Activated CD8-positive, alpha-beta memory T cell treated with anti-CD3 and anti-CD28 coated beads, Interleukin-2, amount 10 ng/mL, durations not matched to agents 7 days and 5 days (primary cell): ENCODE measurements around the gene TMEM222. TPM values are rescaled to one million over a fixed set of nuclear protein-coding genes. Genes with fewer than 3 reads are reported as not detected.

Experiments
- ATAC-seq: fragments of 150-1000 bp; cut with Tn5 transposase; one replicate; pipeline ENCODE4 v1.10.0; 2021; ENCODE audit warnings: moderate library complexity
- CTCF ChIA-PET: fragments of 350-600 bp; sonication (Branson Sonifier 250); formaldehyde crosslinking; loops from one replicate; lab custom pipeline; 2021; ENCODE audit warnings: antibody characterized with exemption; lab: Charles Lee
- DNase-seq: peaks from one replicate; pipeline ENCODE4 v3.0.0-alpha.2; 2020
- H3K27ac Mint-ChIP-seq: one replicate; pipeline ENCODE4 v1.8.0; 2021; ENCODE audit warnings: mild to moderate bottlenecking, mixed read lengths
- H3K27me3 Mint-ChIP-seq: one replicate; pipeline ENCODE4 v1.8.0; 2021; ENCODE audit warnings: mixed read lengths
- H3K36me3 Mint-ChIP-seq: one replicate; pipeline ENCODE4 v1.8.0; 2021; ENCODE audit warnings: mild to moderate bottlenecking, mixed read lengths
- H3K4me1 Mint-ChIP-seq: one replicate; pipeline ENCODE4 v1.8.0; 2021; ENCODE audit warnings: mixed read lengths
- H3K4me3 Mint-ChIP-seq: one replicate; pipeline ENCODE4 v1.8.0; 2021; ENCODE audit warnings: mild to moderate bottlenecking, moderate library complexity, mixed read lengths
- H3K9me3 Mint-ChIP-seq: one replicate; pipeline ENCODE4 v1.8.0; 2022; ENCODE audit warnings: low read depth, mixed read lengths
- total RNA-seq, 2 experiments: library from RNA; stranded (reverse); gene quantifications; one replicate each; pipeline ENCODE4 v1.2.3, GENCODE V29; 2021

The TMEM222 gene
- total RNA-seq, 2 experiments from 2014 or later = 31.0 to 44.2 TPM

DNA sequence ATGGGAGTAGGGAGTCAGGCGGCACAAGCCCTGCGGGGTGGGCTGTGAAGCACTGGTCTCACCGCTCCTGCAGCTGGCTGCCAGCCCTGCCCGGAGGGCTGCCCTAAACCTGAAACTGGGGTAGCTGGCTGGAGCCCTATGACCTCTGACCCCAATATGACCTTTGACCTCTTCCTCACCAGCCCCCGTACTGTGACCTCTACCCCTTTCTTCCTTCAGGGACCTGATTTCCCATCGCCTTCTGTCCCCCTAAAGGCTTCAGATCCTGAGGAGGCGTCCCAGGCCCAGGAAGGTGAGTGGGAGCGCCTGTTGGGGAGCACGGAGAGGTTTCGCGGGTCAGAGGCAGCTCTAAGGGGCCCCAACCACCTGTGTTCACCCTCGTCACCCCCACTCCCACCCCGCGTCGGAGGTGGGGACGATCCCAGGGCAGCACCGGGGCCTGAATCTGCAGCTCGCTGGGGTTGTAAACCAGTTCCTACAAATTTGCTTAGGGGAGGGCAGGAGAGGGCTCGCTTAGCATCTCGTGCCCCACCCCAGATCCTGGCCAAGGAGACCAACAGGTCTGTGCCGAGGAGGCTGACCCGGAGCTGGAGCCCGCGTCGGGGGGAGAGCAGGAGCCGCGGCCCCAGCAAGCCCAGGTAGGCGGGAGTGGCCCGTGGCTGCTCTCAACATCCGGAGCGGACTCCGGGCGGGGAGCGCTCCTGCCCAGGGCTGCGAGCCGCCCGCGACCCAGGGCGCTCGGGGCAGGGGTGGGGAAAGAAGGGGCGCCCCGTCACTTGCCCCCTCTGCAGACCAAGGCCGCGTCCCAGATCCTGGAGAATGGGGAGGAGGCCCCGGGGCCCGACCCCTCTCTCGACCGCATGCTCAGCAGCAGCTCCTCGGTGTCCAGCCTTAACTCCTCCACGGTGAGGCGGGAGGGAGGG lies 27.2 kb downstream of the TMEM222 start:
- Mint-ChIP-seq H3K9me3 (no peaks in the 10 kb centered on the region), H3K27ac (no peak overlapping the region), H3K4me3 (peak overlapping the region; percentile 46), H3K36me3 (peaks cover 7% of the 10 kb centered on the region), H3K4me1 (peaks cover 9% of the 10 kb centered on the region), H3K27me3 (no peaks in the 10 kb centered on the region)
- CTCF ChIA-PET = interaction anchor here (0.7 to 2.3 kb wide), 4 partner anchors 8 to 638 kb away, joined by 3 to 11 read pairs (median 7); no protein-coding TSS in a partner anchor
- ATAC-seq (peak; percentile 73), DNase-seq (no peak)

- H3K9me3 Mint-ChIP-seq = no peaks in the 10 kb centered on the region
- peaks cover 5% of the 10 kb centered on the region for H3K36me3 Mint-ChIP-seq
- CTCF ChIA-PET = interaction anchor here (1.4 to 2.3 kb wide), 3 partner anchors 7 to 18 kb away, joined by 4 to 11 read pairs (median 10); partner anchors contain the start of gene SYTL1
- H3K27me3 Mint-ChIP-seq = no peaks in the 10 kb centered on the region
- peaks cover 5% of the 10 kb centered on the region for H3K4me1 Mint-ChIP-seq
- no peak overlapping the region for H3K4me3 Mint-ChIP-seq
- DNase-seq (no peak), ATAC-seq (no peak)
- no peak overlapping the region for H3K27ac Mint-ChIP-seq
Measured at GRCh38 chr1:27349784-27350662, 28.1 kb downstream of the TMEM222 start.

DNA sequence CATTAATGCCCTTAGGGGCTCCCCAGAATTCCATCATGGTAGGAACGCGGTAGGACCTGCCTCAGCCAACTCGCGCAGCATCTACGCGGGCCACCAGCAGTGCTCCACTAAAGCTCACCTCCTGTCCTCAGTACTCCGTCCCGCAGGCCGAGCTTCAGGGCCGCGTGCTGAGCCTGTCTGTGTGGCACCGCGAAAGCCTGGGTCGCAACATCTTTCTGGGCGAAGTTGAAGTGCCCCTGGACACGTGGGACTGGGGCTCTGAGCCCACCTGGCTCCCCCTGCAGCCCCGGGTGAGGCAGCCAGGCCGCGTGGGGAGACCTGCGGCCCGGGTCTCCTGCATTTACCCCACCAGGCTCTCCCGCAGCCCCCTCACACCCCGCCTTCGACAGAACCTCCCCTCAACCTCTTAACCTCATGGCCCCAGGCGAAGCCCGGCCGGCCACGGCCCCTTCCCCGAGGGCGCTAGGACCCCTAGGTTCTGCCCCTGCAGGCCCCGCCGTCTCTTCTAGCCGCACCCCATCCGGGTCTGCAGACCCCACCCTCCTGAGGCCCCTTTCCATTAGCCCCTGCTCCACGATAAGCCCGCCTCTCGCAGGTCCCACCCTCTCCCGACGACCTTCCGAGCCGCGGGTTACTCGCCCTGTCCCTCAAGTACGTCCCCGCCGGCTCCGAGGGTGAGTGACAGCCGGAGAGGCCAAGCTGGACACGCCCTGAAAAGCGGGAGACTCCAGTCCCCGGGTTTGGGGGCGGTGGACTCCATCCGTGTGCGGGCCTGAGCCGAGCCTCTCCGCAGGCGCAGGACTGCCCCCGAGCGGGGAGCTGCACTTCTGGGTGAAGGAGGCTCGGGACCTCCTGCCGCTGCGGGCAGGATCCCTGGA lies 28.9 kb downstream of the TMEM222 start:
- no peak for ATAC-seq
- no peak overlapping the region for H3K27ac Mint-ChIP-seq
- H3K27me3 Mint-ChIP-seq = no peaks in the 10 kb centered on the region
- no peak for DNase-seq
- H3K4me1 Mint-ChIP-seq = peaks cover 13% of the 10 kb centered on the region
- H3K4me3 Mint-ChIP-seq = no peak overlapping the region
- no peaks in the 10 kb centered on the region for H3K9me3 Mint-ChIP-seq
- CTCF ChIA-PET = interaction anchor here (1.1 to 1.4 kb wide), 2 partner anchors 10 to 18 kb away, joined by 3 to 4 read pairs; partner anchors contain the start of gene SYTL1
- peaks cover 5% of the 10 kb centered on the region for H3K36me3 Mint-ChIP-seq

GRCh38 chr1:27351541-27352107 lies 29.7 kb downstream of the TMEM222 start:
- DNase-seq (no peak), ATAC-seq (no peak)
- Mint-ChIP-seq H3K4me1 (peaks cover 20% of the 10 kb centered on the region), H3K4me3 (no peak overlapping the region), H3K27ac (no peak overlapping the region), H3K27me3 (no peaks in the 10 kb centered on the region), H3K36me3 (peaks cover 2% of the 10 kb centered on the region), H3K9me3 (no peaks in the 10 kb centered on the region)
- CTCF ChIA-PET = interaction anchor here (1.1 to 1.5 kb wide), 4 partner anchors 10 to 44 kb away, joined by 3 to 4 read pairs (median 4); partner anchors contain the start of genes MAP3K6 and SYTL1

DNA sequence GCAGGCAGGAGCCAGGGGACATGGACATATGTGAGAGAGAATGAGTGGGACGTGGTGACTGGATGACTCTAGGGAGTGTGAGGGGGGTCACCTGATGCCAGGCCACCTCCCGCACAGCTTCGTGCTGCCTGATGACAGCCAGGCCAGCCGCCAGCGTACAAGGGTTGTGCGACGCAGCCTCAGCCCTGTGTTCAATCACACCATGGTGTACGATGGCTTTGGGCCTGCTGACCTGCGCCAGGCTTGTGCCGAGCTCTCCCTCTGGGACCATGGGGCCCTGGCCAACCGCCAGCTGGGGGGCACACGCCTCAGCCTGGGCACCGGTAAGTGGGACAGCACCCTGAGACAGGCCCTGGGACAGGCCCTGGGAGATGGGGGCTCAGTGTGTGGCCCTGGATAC lies 31.2 kb downstream of the TMEM222 start:
- no peaks in the 10 kb centered on the region for H3K36me3 Mint-ChIP-seq
- ATAC-seq = no peak
- no peak for DNase-seq
- H3K9me3 Mint-ChIP-seq = no peaks in the 10 kb centered on the region
- no peaks in the 10 kb centered on the region for H3K27me3 Mint-ChIP-seq
- no peak overlapping the region for H3K27ac Mint-ChIP-seq
- peaks cover 32% of the 10 kb centered on the region for H3K4me1 Mint-ChIP-seq
- no peak overlapping the region for H3K4me3 Mint-ChIP-seq
- CTCF ChIA-PET = interaction anchor here (1.5 to 8.2 kb wide), 4 partner anchors 9 to 43 kb away, joined by 4 to 136 read pairs (median 100); partner anchors contain the start of genes MAP3K6 and SYTL1

GRCh38 chr1:27353629-27354028 lies 31.7 kb downstream of the TMEM222 start:
- CTCF ChIA-PET = interaction anchor here (7.7 to 8.2 kb wide), 3 partner anchors 9 to 20 kb away, joined by 73 to 136 read pairs (median 127); partner anchors contain the start of genes MAP3K6 and SYTL1
- Mint-ChIP-seq H3K27ac (no peak overlapping the region), H3K4me3 (no peak overlapping the region), H3K4me1 (peaks cover 32% of the 10 kb centered on the region), H3K9me3 (no peaks in the 10 kb centered on the region), H3K36me3 (no peaks in the 10 kb centered on the region), H3K27me3 (no peaks in the 10 kb centered on the region)
- no peak for ATAC-seq
- DNase-seq = no peak

DNA sequence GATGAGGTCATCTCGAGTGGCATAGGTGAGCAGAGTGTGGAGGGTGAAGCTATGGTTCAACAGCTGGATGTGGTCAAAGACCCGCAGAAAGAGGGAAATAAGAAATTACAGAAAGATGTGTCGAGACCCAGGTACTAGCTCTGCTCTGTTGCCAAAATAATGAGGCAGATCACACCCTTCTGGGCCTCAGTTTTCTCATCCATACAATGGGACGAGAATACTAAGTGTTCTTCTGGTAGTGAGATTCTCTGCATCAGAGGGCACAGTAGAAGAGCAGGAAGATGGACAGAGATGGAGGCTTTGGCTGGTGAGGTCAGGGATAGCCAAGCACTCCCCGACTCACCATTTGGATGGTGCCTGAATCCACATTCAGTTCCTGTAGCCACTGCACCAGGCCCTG lies 33.7 kb downstream of the TMEM222 start:
- H3K9me3 Mint-ChIP-seq = no peaks in the 10 kb centered on the region
- H3K4me1 Mint-ChIP-seq = peaks cover 44% of the 10 kb centered on the region
- DNase-seq (no peak), ATAC-seq (no peak)
- CTCF ChIA-PET = interaction anchor here (0.6 to 8.2 kb wide), 11 partner anchors 12 to 60 kb away, joined by 3 to 136 read pairs (median 5); partner anchors contain the start of genes GPR3, MAP3K6 and SYTL1
- H3K27ac Mint-ChIP-seq = peak overlapping the region; percentile 93
- no peaks in the 10 kb centered on the region for H3K36me3 Mint-ChIP-seq
- H3K4me3 Mint-ChIP-seq = peak overlapping the region; percentile 73
- H3K27me3 Mint-ChIP-seq = peaks cover 8% of the 10 kb centered on the region

DNA sequence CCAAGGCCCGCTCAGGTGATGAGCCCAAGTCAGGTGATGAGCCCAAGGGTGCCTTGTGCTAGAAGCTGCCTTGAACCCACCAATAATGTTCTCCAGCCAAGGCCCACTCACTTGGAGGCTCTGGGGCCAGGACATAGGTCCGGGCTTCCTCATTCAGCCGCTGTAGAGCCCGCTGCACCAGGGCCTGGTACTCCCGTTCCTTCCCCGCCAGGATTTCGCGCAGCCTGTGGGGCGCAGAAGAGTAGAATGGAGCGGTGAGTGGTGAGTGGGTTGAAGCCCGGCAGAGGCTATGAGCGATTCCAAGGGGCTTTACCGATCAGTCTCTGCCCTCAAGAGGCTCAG lies 34.3 kb downstream of the TMEM222 start:
- DNase-seq (no peak), ATAC-seq (no peak)
- H3K36me3 Mint-ChIP-seq = no peaks in the 10 kb centered on the region
- H3K9me3 Mint-ChIP-seq = no peaks in the 10 kb centered on the region
- H3K4me3 Mint-ChIP-seq = peak overlapping the region; percentile 73
- peaks cover 8% of the 10 kb centered on the region for H3K27me3 Mint-ChIP-seq
- peak overlapping the region; percentile 93 for H3K27ac Mint-ChIP-seq
- H3K4me1 Mint-ChIP-seq = peaks cover 44% of the 10 kb centered on the region
- CTCF ChIA-PET = interaction anchor here (0.6 to 8.2 kb wide), 10 partner anchors 12 to 60 kb away, joined by 3 to 136 read pairs (median 17); partner anchors contain the start of genes GPR3, MAP3K6 and SYTL1

DNA sequence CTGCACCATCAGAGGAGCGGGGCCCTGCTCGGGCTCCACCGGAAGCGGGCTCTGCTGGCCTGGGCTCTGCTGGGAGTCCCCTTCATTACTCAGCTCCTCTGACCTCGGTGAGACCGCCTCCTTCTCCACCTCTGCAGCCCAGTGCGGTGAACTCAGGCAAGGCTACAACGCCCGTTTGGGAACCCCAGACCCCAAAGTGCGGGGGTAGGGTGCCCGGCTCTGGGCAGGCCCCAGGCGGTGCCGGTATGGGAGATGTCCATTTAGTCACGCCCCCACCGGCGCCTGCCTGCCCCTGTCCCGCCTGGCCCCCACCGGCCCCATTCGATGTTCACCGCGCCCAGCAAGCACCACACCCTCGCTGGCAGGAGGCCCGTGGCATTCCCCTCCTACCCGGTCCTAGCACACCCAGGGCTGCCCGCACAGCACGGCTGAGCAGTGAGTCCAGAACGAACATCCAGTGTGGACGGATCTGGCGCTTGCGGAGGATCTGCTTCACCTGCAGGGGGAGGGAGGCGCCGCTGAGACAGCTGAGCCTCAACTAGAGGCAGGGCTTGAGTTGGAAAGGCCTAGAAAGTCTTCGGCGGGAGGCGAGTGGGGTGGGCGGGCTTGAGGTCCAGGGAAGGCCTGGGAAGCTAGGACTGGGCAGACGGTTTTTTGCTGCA lies 34.8 kb downstream of the TMEM222 start:
- peak overlapping the region; percentile 93 for H3K27ac Mint-ChIP-seq
- CTCF ChIA-PET = interaction anchor here (0.6 to 8.2 kb wide), 41 partner anchors 8 to 348 kb away, joined by 3 to 136 read pairs (median 4); partner anchors contain the start of genes CD164L2, FCN3, GPR3 and MAP3K6
- no peaks in the 10 kb centered on the region for H3K36me3 Mint-ChIP-seq
- H3K27me3 Mint-ChIP-seq = peaks cover 8% of the 10 kb centered on the region
- peak overlapping the region; percentile 73 for H3K4me3 Mint-ChIP-seq
- ATAC-seq (peak; percentile 38), DNase-seq (peak; percentile 74)
- no peaks in the 10 kb centered on the region for H3K9me3 Mint-ChIP-seq
- peaks cover 44% of the 10 kb centered on the region for H3K4me1 Mint-ChIP-seq

GRCh38 chr1:27357281-27358037 lies 35.5 kb downstream of the TMEM222 start:
- Mint-ChIP-seq H3K4me1 (peaks cover 44% of the 10 kb centered on the region), H3K9me3 (no peaks in the 10 kb centered on the region), H3K27me3 (peaks cover 8% of the 10 kb centered on the region), H3K36me3 (no peaks in the 10 kb centered on the region), H3K27ac (peak overlapping the region; percentile 93), H3K4me3 (peak overlapping the region; percentile 73)
- DNase-seq = peak; percentile 87
- CTCF ChIA-PET = interaction anchor here (0.6 to 8.2 kb wide), 42 partner anchors 8 to 348 kb away, joined by 3 to 136 read pairs (median 5); partner anchors contain the start of genes CD164L2, FCN3, GPR3 and IFI6
- ATAC-seq = peak; percentile 76
